Measurements from ENCODE around the gene MPZL3.

Gene MPZL3

GRCh38 chr11:118227865-118228785 lies 24.0 kb downstream of the MPZL3 start:
- Histone ChIP-seq H3K27ac (no peak overlapping the region), H3K36me3 (ENCODE audit: insufficient read depth) (no peaks in the 10 kb centered on the region), H2AFZ (ENCODE audit: low read depth) (no peak overlapping the region), H3K4me2 (no peak overlapping the region), H4K20me1 (ENCODE audit: insufficient read depth) (no peaks in the 10 kb centered on the region), H3K27me3 (ENCODE audit: insufficient read depth, low read depth) (no peaks in the 10 kb centered on the region), H3K4me3 (IDR thresholded peaks at IDR 0.05; ENCODE audit: insufficient read depth, low read depth, low read length) (no peak overlapping the region), H3K4me1 (ENCODE audit: low read depth, poor library complexity, severe bottlenecking) (no peaks in the 10 kb centered on the region), H3K9ac (no peak overlapping the region), H3K79me2 (ENCODE audit: insufficient read depth, low read depth) (no peaks in the 10 kb centered on the region)
- TF ChIP-seq CTCF (conservative IDR thresholded peaks at IDR 0.05; ENCODE audit: low read depth, low read length) = no peak

- no peaks in the 10 kb centered on the region for H3K27me3 ChIP-seq (ENCODE audit: insufficient read depth, low read depth)
- H2AFZ ChIP-seq (ENCODE audit: low read depth) = no peak overlapping the region
- H3K4me2 ChIP-seq = no peak overlapping the region
- H3K9ac ChIP-seq = no peak overlapping the region
- H3K27ac ChIP-seq = no peak overlapping the region
- H3K79me2 ChIP-seq (ENCODE audit: insufficient read depth, low read depth) = no peaks in the 10 kb centered on the region
- no peak for TF ChIP-seq CTCF (conservative IDR thresholded peaks at IDR 0.05; ENCODE audit: low read depth, low read length)
- no peaks in the 10 kb centered on the region for H3K4me1 ChIP-seq (ENCODE audit: low read depth, poor library complexity, severe bottlenecking)
- no peaks in the 10 kb centered on the region for H3K36me3 ChIP-seq (ENCODE audit: insufficient read depth)
- no peak overlapping the region for H3K4me3 ChIP-seq (IDR thresholded peaks at IDR 0.05; ENCODE audit: insufficient read depth, low read depth, low read length)
- H4K20me1 ChIP-seq (ENCODE audit: insufficient read depth) = no peaks in the 10 kb centered on the region
Observed at GRCh38 chr11:118226781-118227180, 25.4 kb downstream of the MPZL3 start.

- Histone ChIP-seq H3K4me3 (IDR thresholded peaks at IDR 0.05; ENCODE audit: insufficient read depth, low read depth, low read length) (no peak overlapping the region), H3K4me1 (ENCODE audit: low read depth, poor library complexity, severe bottlenecking) (no peaks in the 10 kb centered on the region), H2AFZ (ENCODE audit: low read depth) (no peak overlapping the region), H3K4me2 (no peak overlapping the region), H3K27ac (no peak overlapping the region), H3K27me3 (ENCODE audit: insufficient read depth, low read depth) (no peaks in the 10 kb centered on the region), H3K79me2 (ENCODE audit: insufficient read depth, low read depth) (no peaks in the 10 kb centered on the region), H3K36me3 (ENCODE audit: insufficient read depth) (no peaks in the 10 kb centered on the region), H3K9ac (no peak overlapping the region), H4K20me1 (ENCODE audit: insufficient read depth) (no peaks in the 10 kb centered on the region)
- no peak for TF ChIP-seq CTCF (conservative IDR thresholded peaks at IDR 0.05; ENCODE audit: low read depth, low read length)
Observed at GRCh38 chr11:118226296-118226695, 25.9 kb downstream of the MPZL3 start.

- H3K27ac ChIP-seq = no peak within 1 kb of the TSS
- TF ChIP-seq CTCF (conservative IDR thresholded peaks at IDR 0.05; ENCODE audit: low read depth, low read length) = no peak
- no peaks in the 10 kb centered on the region for H3K79me2 ChIP-seq (ENCODE audit: insufficient read depth, low read depth)
- H2AFZ ChIP-seq (ENCODE audit: low read depth) = no peak within 1 kb of the TSS
- H4K20me1 ChIP-seq (ENCODE audit: insufficient read depth) = no peaks in the 10 kb centered on the region
- no peak within 1 kb of the TSS for H3K4me3 ChIP-seq (IDR thresholded peaks at IDR 0.05; ENCODE audit: insufficient read depth, low read depth, low read length)
- no peak within 1 kb of the TSS for H3K4me2 ChIP-seq
- H3K9ac ChIP-seq = no peak within 1 kb of the TSS
- H3K36me3 ChIP-seq (ENCODE audit: insufficient read depth) = no peaks in the 10 kb centered on the region
- H3K4me1 ChIP-seq (ENCODE audit: low read depth, poor library complexity, severe bottlenecking) = no peaks in the 10 kb centered on the region
- no peaks in the 10 kb centered on the region for H3K27me3 ChIP-seq (ENCODE audit: insufficient read depth, low read depth)
Observed at GRCh38 chr11:118224511-118225188, 27.5 kb downstream of the MPZL3 start, which contains the start of gene JAML. Gene JAML (minus strand): TSS chr11:118225011. CDS start chr11:118214866, 10,145 bp downstream.

All from KMS-11 (cell line).